Fibroblast of lung (primary cell): ENCODE measurements around the gene KIF6.

Experiments used
- EZH2 ChIP-seq: IDR thresholded peaks from 2 replicates; pipeline ENCODE4 v1.5.1; 2012; ENCODE audit warnings: low read length, control low read depth, mild to moderate bottlenecking; ENCODE audit errors: missing control alignments
- TF ChIP-seq, protein P1 (sequence below), 2 donors: IDR thresholded peaks in 1 of 2; conservative IDR thresholded peaks in 1 of 2; 1 replicate in 1 of 2; 2 replicates in 1 of 2; pipeline ENCODE4 v1.5.1; 2011 to 2012; ENCODE audit warnings: low read length in 2 of 2, control low read depth in 1 of 2, inconsistent platforms in 1 of 2, low read depth in 1 of 2, mild to moderate bottlenecking in 1 of 2

DNA sequence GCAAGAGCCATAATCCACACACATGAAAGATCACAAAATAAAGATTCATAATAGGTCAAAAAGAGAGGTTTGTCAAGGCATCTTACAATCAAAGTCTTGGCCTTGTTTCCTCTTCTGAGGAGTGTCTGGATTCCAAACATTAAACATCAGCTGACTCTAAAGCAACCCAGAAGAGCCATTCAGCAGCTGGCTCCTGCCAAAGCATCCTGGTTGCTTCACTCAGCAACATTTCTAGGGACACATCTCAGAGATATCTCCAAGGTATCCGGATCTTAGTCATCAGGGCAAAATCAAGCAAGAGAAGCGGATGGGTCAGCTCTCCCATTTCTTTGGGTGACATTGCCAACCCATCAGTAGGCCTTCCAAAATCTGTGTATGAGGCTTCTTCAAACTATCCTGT is 139.6 kb downstream of the KIF6 start:
- TF ChIP-seq, protein P1, sequence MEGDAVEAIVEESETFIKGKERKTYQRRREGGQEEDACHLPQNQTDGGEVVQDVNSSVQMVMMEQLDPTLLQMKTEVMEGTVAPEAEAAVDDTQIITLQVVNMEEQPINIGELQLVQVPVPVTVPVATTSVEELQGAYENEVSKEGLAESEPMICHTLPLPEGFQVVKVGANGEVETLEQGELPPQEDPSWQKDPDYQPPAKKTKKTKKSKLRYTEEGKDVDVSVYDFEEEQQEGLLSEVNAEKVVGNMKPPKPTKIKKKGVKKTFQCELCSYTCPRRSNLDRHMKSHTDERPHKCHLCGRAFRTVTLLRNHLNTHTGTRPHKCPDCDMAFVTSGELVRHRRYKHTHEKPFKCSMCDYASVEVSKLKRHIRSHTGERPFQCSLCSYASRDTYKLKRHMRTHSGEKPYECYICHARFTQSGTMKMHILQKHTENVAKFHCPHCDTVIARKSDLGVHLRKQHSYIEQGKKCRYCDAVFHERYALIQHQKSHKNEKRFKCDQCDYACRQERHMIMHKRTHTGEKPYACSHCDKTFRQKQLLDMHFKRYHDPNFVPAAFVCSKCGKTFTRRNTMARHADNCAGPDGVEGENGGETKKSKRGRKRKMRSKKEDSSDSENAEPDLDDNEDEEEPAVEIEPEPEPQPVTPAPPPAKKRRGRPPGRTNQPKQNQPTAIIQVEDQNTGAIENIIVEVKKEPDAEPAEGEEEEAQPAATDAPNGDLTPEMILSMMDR (conservative IDR thresholded peaks at IDR 0.05 in 1 of 2, IDR thresholded peaks at IDR 0.05 in 1 of 2; ENCODE audit: low read depth in 1 of 2, low read length in 2 of 2) = no peak
- TF ChIP-seq EZH2 = no peak
